GM18909 (cell line): Measurements from ENCODE around the gene NTN1.

Experiments
- ATAC-seq: cut with Tn5 transposase; IDR thresholded peaks from one replicate; pipeline ENCODE4 v1.9.1; 2021; ENCODE audit warnings: mild to moderate bottlenecking; ENCODE audit not compliant: unreplicated experiment, poor library complexity

The NTN1 gene

GRCh38 chr17:9287306-9287705 is 266.0 kb downstream of the NTN1 start:
- no peak for ATAC-seq

- ATAC-seq: no peak
Observed at GRCh38 chr17:9290226-9290613, 268.9 kb downstream of the NTN1 start.

GRCh38 chr17:9291912-9292560 is 270.7 kb downstream of the NTN1 start:
- ATAC-seq: no peak

- no peak for ATAC-seq
Observed at GRCh38 chr17:9292561-9292941, 271.2 kb downstream of the NTN1 start.
